ENCODE data around the gene DIAPH2. TPM values are rescaled to one million over a fixed set of nuclear protein-coding genes. Genes with fewer than 3 reads are reported as not detected.

DIAPH2 gene
- total and polyA plus RNA-seq, 8 donors: 1.9 to 10.0 (median 5.9) TPM

DNA sequence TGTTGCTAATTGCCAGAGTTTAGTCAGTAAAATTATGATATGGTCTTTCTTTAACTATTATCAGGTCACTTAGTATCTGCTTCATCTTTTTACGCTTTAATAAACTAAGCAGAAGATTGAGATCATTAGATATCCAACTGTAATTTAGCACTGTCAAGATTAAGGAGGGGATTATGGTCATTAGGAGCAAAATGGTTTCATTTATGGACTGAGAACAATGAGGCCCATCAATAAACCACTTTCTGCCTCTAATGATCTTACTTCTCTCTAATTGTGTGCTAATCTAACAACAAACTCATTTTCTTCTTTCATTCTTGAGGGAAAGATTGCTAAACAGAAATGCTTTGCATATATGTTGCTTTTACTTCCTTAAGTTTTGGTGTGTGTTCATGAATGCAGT, 539.5 kb downstream of the DIAPH2 start:
- 86 to 93% methylated on average over 1 of the region's 1 CpG for WGBS, 2 donors
- TF ChIP-seq, protein P1, sequence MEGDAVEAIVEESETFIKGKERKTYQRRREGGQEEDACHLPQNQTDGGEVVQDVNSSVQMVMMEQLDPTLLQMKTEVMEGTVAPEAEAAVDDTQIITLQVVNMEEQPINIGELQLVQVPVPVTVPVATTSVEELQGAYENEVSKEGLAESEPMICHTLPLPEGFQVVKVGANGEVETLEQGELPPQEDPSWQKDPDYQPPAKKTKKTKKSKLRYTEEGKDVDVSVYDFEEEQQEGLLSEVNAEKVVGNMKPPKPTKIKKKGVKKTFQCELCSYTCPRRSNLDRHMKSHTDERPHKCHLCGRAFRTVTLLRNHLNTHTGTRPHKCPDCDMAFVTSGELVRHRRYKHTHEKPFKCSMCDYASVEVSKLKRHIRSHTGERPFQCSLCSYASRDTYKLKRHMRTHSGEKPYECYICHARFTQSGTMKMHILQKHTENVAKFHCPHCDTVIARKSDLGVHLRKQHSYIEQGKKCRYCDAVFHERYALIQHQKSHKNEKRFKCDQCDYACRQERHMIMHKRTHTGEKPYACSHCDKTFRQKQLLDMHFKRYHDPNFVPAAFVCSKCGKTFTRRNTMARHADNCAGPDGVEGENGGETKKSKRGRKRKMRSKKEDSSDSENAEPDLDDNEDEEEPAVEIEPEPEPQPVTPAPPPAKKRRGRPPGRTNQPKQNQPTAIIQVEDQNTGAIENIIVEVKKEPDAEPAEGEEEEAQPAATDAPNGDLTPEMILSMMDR (IDR thresholded peaks at IDR 0.05): no peak
- Histone ChIP-seq H3K4me3 (no peak overlapping the region), H3K27ac (no peak overlapping the region), H3K36me3 (no peaks in the 10 kb centered on the region), H3K27me3 (no peaks in the 10 kb centered on the region), H3K4me1 (no peaks in the 10 kb centered on the region), H3K9me3 (no peaks in the 10 kb centered on the region)
- peak; percentile 41 for FAIRE-seq
- no peak for ATAC-seq
- DNase-seq: no peak
- intact Hi-C loops (cut with DNase I): no loop called here

DNA sequence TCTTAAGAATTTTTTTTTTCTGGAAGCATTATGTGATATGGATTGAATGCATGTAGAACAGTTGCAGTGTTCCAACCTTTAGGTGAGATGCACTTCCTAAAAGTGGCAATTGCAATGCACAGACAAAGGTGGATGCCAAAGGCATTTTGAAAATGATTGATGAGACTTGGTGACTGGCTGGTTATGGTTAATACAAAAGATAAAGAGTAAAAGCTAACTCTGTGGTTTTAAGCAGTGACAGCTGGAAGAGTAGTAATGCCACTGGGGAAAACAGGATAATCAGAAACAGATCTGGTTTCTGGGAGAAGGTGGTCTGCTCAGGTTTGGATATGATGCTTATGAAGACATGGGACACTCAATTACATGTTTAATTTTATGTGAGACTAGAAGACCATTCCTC, 544.7 kb downstream of the DIAPH2 start:
- Histone ChIP-seq H3K36me3 (no peaks in the 10 kb centered on the region), H3K4me3 (no peak overlapping the region), H3K9me3 (no peaks in the 10 kb centered on the region), H3K27me3 (no peaks in the 10 kb centered on the region), H3K27ac (no peak overlapping the region), H3K4me1 (no peaks in the 10 kb centered on the region)
- DNase-seq (no peak), FAIRE-seq (no peak), ATAC-seq (no peak)
- intact Hi-C loops (cut with DNase I): no loop called here
- TF ChIP-seq, protein P1 (IDR thresholded peaks at IDR 0.05): no peak

DNA sequence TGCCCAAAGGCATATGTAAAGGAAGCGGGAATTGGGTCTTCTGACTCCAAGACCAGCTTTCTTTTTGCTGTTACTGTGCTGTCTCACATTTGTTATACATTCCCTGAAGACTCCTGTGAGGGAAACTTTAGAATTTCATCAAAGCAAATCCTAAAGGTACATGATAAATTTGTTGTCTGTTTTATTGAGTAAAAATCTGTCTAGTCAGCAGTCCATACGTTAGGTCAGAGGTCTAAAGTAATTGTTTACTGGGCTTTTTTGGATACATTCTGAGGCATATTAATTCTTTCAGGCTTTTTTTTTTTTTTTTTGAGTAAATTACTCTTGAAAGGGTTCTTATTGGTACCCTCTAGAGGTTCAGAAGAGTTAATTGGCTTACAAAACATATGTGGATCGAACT, 546.3 kb downstream of the DIAPH2 start:
- intact Hi-C loops (cut with DNase I): no loop called here
- 74 to 92% methylated on average over 3 of the region's 3 CpGs for WGBS, 2 donors
- Histone ChIP-seq H3K27me3 (no peaks in the 10 kb centered on the region), H3K36me3 (no peaks in the 10 kb centered on the region), H3K4me3 (no peak overlapping the region), H3K27ac (no peak overlapping the region), H3K4me1 (no peaks in the 10 kb centered on the region), H3K9me3 (no peaks in the 10 kb centered on the region)
- no peak for FAIRE-seq
- DNase-seq: no peak
- TF ChIP-seq, protein P1 (IDR thresholded peaks at IDR 0.05): no peak
- no peak for ATAC-seq

DNA sequence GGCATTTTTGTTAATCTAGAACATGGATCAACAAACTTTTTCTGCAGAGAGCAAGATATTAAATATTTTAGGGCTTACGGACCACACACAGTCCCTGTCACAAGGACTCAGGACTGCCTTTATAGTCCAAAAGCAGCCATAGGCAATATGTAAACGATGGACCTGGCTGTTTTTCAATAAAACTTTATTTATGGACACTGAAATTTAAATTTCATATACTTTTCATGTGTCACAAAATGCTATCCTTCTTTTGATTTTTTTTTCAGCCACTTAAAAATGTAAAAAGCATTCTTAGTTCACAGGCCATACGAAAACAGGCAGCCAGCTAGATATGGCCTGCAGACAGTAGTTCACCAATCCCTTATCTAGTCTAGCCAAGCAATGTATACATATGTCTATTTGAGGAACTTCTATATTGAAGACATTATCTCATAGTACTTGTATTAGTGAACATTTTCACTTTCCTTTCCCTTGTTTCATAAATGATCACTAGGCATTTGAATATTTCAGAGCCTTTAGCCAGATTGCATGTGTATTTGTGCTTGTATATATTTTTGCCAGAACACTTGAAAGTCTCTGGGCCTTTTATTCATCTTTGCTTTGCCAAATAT, 549.9 kb downstream of the DIAPH2 start:
- ATAC-seq: no peak
- WGBS, 2 donors: 92 to 96% methylated on average over 3 of the region's 3 CpGs
- DNase-seq: no peak

DNA sequence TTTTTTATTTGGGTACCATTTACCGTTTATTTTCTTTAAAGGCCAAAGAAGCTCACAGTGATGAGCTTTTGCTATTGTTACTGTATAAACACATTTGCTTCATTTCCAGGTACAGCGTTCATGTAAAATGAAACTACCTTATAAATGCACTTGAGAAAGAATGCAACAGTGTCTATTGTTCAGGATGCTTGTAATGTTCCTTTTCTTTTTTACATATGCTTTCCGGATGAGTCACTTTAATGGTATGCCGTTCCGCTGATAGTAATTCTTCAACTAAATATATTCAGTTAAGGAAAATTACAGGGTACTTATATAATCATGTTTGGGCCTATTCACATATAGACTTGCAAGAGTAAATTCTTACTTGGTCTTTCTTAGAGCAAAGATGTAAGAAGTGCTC, 554.0 kb downstream of the DIAPH2 start:
- WGBS, 2 donors: 88 to 92% methylated on average over 5 of the region's 5 CpGs
- Histone ChIP-seq H3K27me3 (no peaks in the 10 kb centered on the region), H3K4me1 (no peaks in the 10 kb centered on the region), H3K27ac (no peak overlapping the region), H3K4me3 (no peak overlapping the region), H3K36me3 (no peaks in the 10 kb centered on the region), H3K9me3 (no peaks in the 10 kb centered on the region)
- no peak for DNase-seq
- intact Hi-C loops (cut with DNase I): no loop called here
- TF ChIP-seq, protein P1 (IDR thresholded peaks at IDR 0.05): no peak
- no peak for FAIRE-seq
- no peak for ATAC-seq

More for the DNA sequence above, 549.9 kb downstream of the DIAPH2 start:
- TF ChIP-seq, protein P1 (IDR thresholded peaks at IDR 0.05): no peak
- Histone ChIP-seq H3K27ac (no peak overlapping the region), H3K4me3 (no peak overlapping the region), H3K36me3 (no peaks in the 10 kb centered on the region), H3K9me3 (no peaks in the 10 kb centered on the region), H3K27me3 (no peaks in the 10 kb centered on the region), H3K4me1 (no peaks in the 10 kb centered on the region)
- FAIRE-seq: peak; percentile 17
- intact Hi-C loops (cut with DNase I): no loop called here

Measured in pancreas (tissue), 10 donors.